Trophoblast cell (in vitro differentiated cells and primary cell): ENCODE measurements around the gene UNK.

Experiments used
- DNase-seq, 2 donors: peaks; one replicate each; pipeline ENCODE4 v3.0.0-alpha.2; 2016
- H2AFZ ChIP-seq: 2 replicates; pipeline ENCODE4 v1.6.1; 2013; ENCODE audit warnings: low read length, moderate library complexity, mild to moderate bottlenecking; ENCODE audit not compliant: insufficient read depth, poor library complexity
- H2AK5ac ChIP-seq: 2 replicates; pipeline ENCODE4 v1.6.1; 2013; ENCODE audit warnings: mild to moderate bottlenecking, low read length
- H2BK120ac ChIP-seq: 2 replicates; pipeline ENCODE4 v1.6.1; 2013; ENCODE audit warnings: low read length, mild to moderate bottlenecking, moderate library complexity; ENCODE audit not compliant: insufficient read depth, poor library complexity
- H2BK12ac ChIP-seq: 2 replicates; pipeline ENCODE4 v1.6.1; 2013; ENCODE audit warnings: mild to moderate bottlenecking, low read length, moderate library complexity
- H2BK5ac ChIP-seq: 2 replicates; pipeline ENCODE4 v1.6.1; 2013; ENCODE audit warnings: low read length, low read depth, moderate library complexity, mild to moderate bottlenecking; ENCODE audit not compliant: poor library complexity
- H3K14ac ChIP-seq: 2 replicates; pipeline ENCODE4 v1.6.1; 2013; ENCODE audit warnings: mild to moderate bottlenecking, low read length
- H3K18ac ChIP-seq: 2 replicates; pipeline ENCODE4 v1.6.1; 2013; ENCODE audit warnings: mild to moderate bottlenecking, low read length
- H3K23ac ChIP-seq: 2 replicates; pipeline ENCODE4 v1.6.1; 2013; ENCODE audit warnings: low read length
- H3K27ac ChIP-seq: 2 replicates; pipeline ENCODE4 v1.5.1; 2013; ENCODE audit warnings: low read depth, mild to moderate bottlenecking, inconsistent platforms, low read length, moderate library complexity
- H3K27me3 ChIP-seq: 2 replicates; pipeline ENCODE4 v1.6.1; 2013; ENCODE audit warnings: inconsistent platforms, mild to moderate bottlenecking, low read length, moderate library complexity; ENCODE audit not compliant: insufficient read depth
- H3K36me3 ChIP-seq, 2 experiments: 1 replicate in 1 of 2; 2 replicates in 1 of 2; pipeline ENCODE4 v1.6.1; 2013; ENCODE audit warnings: low read length in 2 of 2, mild to moderate bottlenecking in 2 of 2, moderate library complexity in 1 of 2; ENCODE audit not compliant: insufficient read depth in 2 of 2, control insufficient read depth in 1 of 2
- H3K4ac ChIP-seq: 2 replicates; pipeline ENCODE4 v1.6.1; 2013; ENCODE audit warnings: low read depth, mild to moderate bottlenecking, low read length, moderate library complexity
- H3K4me1 ChIP-seq, 2 experiments: 1 replicate in 1 of 2; 2 replicates in 1 of 2; pipeline ENCODE4 v1.6.1; 2013; ENCODE audit warnings: low read length in 2 of 2, mild to moderate bottlenecking in 2 of 2, moderate library complexity in 1 of 2; ENCODE audit not compliant: insufficient read depth in 2 of 2, control insufficient read depth in 1 of 2
- H3K4me2 ChIP-seq: 2 replicates; pipeline ENCODE4 v1.6.1; 2013; ENCODE audit warnings: inconsistent platforms, mild to moderate bottlenecking, low read length, moderate library complexity
- H3K4me3 ChIP-seq: 2 replicates; pipeline ENCODE4 v1.5.1; 2013; ENCODE audit warnings: mild to moderate bottlenecking, low read depth, low read length, inconsistent platforms
- H3K79me1 ChIP-seq: one replicate; pipeline ENCODE4 v1.6.1; 2013; ENCODE audit warnings: low read length
- H3K79me2 ChIP-seq: 2 replicates; pipeline ENCODE4 v1.6.1; 2013; ENCODE audit warnings: low read length, mild to moderate bottlenecking; ENCODE audit not compliant: control insufficient read depth, insufficient read depth, poor library complexity
- H3K9ac ChIP-seq: 2 replicates; pipeline ENCODE4 v1.6.1; 2013; ENCODE audit warnings: mild to moderate bottlenecking, low read length
- H3K9me3 ChIP-seq: 2 replicates; pipeline ENCODE4 v1.6.1; 2013; ENCODE audit warnings: low read depth, mild to moderate bottlenecking, control low read depth, inconsistent platforms, low read length; ENCODE audit not compliant: insufficient read depth
- H4K12ac ChIP-seq: 2 replicates; pipeline ENCODE4 v1.6.1; 2013; ENCODE audit warnings: low read depth, mild to moderate bottlenecking, low read length, moderate library complexity
- H4K8ac ChIP-seq: 2 replicates; pipeline ENCODE4 v1.6.1; 2013; ENCODE audit warnings: low read depth, mild to moderate bottlenecking, low read length, moderate library complexity
- H4K91ac ChIP-seq: one replicate; pipeline ENCODE4 v1.6.1; 2013; ENCODE audit warnings: low read depth, mild to moderate bottlenecking, low read length, moderate library complexity
- WGBS: extraction: QIAGEN DNeasy Blood & Tissue Kit; methylation state at CpG from one replicate; pipeline ENCODE4 v1.1.7; 2013; ENCODE audit warnings: missing lambda C conversion rate; ENCODE audit not compliant: insufficient read length, insufficient coverage; ENCODE audit errors: extremely low coverage; 5-methylcytosine and 5-hydroxymethylcytosine counted together

The UNK gene

DNA sequence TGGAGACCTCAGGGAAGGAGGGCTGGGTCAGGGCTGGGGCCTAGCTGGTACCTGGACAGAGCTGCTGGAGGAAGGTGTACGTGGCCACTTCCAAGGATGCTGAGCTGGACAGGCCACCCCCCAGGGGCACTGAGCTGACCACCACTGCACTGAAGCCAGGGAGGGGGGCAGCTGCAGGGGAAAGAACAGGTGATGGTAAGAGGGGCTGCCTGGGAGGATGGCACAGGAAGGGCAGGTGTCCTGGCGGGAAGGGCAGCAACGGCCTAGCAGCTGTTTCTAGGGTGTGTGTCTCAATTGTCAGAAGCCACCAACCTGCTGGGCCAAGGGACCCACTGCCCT lies 21.4 kb upstream of the UNK start:
- no peak overlapping the region for H2BK12ac ChIP-seq
- H3K18ac ChIP-seq = no peak overlapping the region
- no peak overlapping the region for H3K14ac ChIP-seq
- H3K23ac ChIP-seq = no peak overlapping the region
- no peak overlapping the region for H4K12ac ChIP-seq
- no peak overlapping the region for H2BK5ac ChIP-seq
- H2AFZ ChIP-seq = no peak overlapping the region
- H3K27ac ChIP-seq = no peak overlapping the region
- no peaks in the 10 kb centered on the region for H3K27me3 ChIP-seq
- H3K79me2 ChIP-seq = peaks cover 3% of the 10 kb centered on the region
- H2BK120ac ChIP-seq = no peak overlapping the region
- no peak overlapping the region for H3K9ac ChIP-seq
- peaks cover 6 to 10% of the 10 kb centered on the region in 2 experiments for H3K4me1 ChIP-seq
- H3K79me1 ChIP-seq = peaks cover 4% of the 10 kb centered on the region
- H3K4me2 ChIP-seq = no peak overlapping the region
- no peaks in the 10 kb centered on the region for H3K36me3 ChIP-seq
- no peak overlapping the region for H4K8ac ChIP-seq
- no peak overlapping the region for H3K4ac ChIP-seq
- DNase-seq = no peak
- H4K91ac ChIP-seq = no peak overlapping the region
- no peaks in the 10 kb centered on the region for H3K9me3 ChIP-seq
- no peak overlapping the region for H2AK5ac ChIP-seq
- no peak overlapping the region for H3K4me3 ChIP-seq
- no CpG with 5 or more reads among the region's 3 CpGs for WGBS

DNA sequence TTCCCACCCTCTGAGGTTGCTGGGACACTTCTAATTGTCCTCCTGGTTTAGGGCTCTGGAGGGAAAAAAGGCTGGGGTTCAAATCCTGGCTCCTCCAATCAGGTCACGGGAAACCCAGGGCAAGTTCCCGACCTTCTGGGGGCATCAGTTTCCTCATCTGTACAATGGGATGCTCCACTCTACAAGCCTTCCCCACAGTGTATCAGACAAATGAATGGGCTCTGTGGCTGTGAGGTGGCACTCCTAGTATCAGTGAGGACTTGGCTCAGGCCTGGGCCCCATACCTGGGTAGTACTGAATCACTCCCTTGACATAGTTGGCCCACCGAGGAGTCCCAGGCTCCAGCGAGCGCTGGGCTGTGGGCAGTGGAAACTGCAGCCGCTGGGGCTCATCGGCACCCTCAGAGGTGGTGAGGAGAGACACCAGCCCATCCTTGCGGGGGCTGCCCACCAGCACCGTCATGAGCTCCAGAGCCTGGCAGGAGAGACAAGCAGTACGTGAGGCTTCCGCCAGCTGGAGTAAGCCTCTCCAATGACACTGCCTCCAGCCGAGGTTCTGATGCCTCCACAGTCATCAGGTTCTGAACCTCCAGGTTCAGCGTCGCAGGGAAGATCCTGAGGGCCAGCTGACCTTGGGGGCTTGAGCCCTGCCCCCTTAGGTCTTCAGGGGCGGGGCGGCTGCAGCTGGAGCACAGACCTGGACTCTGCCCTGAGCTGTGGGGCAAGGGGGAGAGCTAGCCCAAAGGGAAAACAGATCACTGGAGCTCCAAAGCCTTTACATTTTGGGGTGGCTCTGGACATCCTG lies 20.8 kb upstream of the UNK start:
- Histone ChIP-seq H4K91ac (peak overlapping the region; percentile 5), H3K4me2 (peak overlapping the region; percentile 73), H3K4ac (no peak overlapping the region), H4K12ac (peak overlapping the region; percentile 6), H3K36me3 (no peaks in the 10 kb centered on the region), H3K4me1 (peaks cover 6 to 10% of the 10 kb centered on the region in 2 experiments), H2AFZ (no peak overlapping the region), H3K27ac (no peak overlapping the region), H2BK120ac (no peak overlapping the region), H2BK12ac (no peak overlapping the region), H3K9ac (peak overlapping the region; percentile 6), H3K9me3 (no peaks in the 10 kb centered on the region), H3K18ac (no peak overlapping the region), H3K79me2 (peaks cover 3% of the 10 kb centered on the region), H2AK5ac (no peak overlapping the region), H3K79me1 (peaks cover 4% of the 10 kb centered on the region), H4K8ac (peak overlapping the region; percentile 15), H3K23ac (no peak overlapping the region), H2BK5ac (no peak overlapping the region), H3K14ac (peak overlapping the region; percentile 7), H3K27me3 (no peaks in the 10 kb centered on the region), H3K4me3 (peak overlapping the region; percentile 65)
- no CpG with 5 or more reads among the region's 16 CpGs for WGBS
- DNase-seq = no peak

DNA sequence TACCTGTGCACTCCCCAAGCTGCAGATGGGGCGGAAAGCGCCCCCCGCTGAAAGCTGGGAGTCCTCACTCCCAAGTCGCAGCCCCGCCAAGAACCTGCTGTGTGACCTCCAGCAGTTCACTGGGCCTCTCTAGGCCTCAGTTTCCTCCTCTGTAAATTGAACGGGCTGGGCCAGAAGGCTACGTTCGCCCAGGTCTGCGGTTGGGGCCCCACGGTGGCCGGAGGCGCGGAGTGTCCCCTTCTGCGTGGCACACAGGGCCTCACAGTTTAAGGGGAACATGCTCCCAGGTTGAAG lies 20.2 kb upstream of the UNK start:
- H2BK120ac ChIP-seq = no peak overlapping the region
- no peak overlapping the region for H3K18ac ChIP-seq
- peaks cover 3% of the 10 kb centered on the region for H3K79me2 ChIP-seq
- peak overlapping the region; percentile 7 for H3K14ac ChIP-seq
- H3K27me3 ChIP-seq = no peaks in the 10 kb centered on the region
- WGBS = no CpG with 5 or more reads among the region's 14 CpGs
- H3K4me2 ChIP-seq = peak overlapping the region; percentile 73
- peak overlapping the region; percentile 6 for H4K12ac ChIP-seq
- no peak overlapping the region for H2AK5ac ChIP-seq
- H2AFZ ChIP-seq = peak overlapping the region; percentile 90
- H2BK12ac ChIP-seq = no peak overlapping the region
- no peaks in the 10 kb centered on the region for H3K36me3 ChIP-seq
- no peaks in the 10 kb centered on the region for H3K9me3 ChIP-seq
- DNase-seq = no peak
- peak overlapping the region; percentile 5 for H4K91ac ChIP-seq
- H2BK5ac ChIP-seq = no peak overlapping the region
- no peak overlapping the region for H3K23ac ChIP-seq
- H3K27ac ChIP-seq = no peak overlapping the region
- H3K4me1 ChIP-seq = peaks cover 6 to 10% of the 10 kb centered on the region in 2 experiments
- peaks cover 4% of the 10 kb centered on the region for H3K79me1 ChIP-seq
- peak overlapping the region; percentile 89 for H4K8ac ChIP-seq
- H3K9ac ChIP-seq = peak overlapping the region; percentile 6
- H3K4me3 ChIP-seq = peak overlapping the region; percentile 65
- no peak overlapping the region for H3K4ac ChIP-seq

DNA sequence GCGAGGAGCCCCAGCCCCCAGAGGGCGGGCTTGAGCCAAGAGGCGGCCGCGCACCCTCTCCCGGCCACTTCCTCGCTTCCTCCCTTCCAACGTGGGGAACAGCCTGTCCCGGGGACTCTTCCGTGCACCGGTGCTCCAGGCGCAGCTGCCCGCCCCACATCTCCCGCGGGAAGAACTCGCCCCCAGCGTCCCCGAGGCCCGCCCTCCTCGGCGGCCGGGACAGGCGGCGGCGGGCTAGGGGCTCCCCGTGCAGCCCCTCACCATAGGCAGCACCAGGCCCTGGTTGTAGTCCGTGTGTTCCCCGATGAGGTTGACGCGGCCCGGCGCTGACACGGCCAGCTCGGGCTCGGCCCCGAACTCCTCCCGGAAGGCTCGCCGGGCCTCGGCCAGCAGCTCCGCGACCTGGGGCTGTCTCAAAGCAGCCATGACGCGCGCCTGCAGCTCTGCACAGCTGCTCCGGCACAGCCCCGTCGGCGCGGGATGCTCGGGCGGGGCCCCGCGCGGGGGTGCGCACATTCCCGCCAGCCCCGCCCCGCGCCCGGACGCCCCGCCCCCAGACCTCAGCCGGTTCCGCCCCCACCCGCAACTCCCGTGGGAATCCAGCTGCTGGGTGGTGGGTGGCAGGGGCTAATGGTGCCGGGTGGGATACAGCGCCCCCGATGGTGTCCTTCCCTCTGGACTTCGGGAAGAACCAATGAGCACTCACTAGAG lies 19.7 kb upstream of the UNK start, which contains the start of gene GALK1:
TSS of gene GALK1 (minus strand) at position 482 of the 711 bp plus-strand sequence. CDS start at position 426, 56 bp downstream.
- no peak within 1 kb of the TSS for H2BK12ac ChIP-seq
- no peak within 1 kb of the TSS for H3K23ac ChIP-seq
- no peaks in the 10 kb centered on the region for H3K27me3 ChIP-seq
- H2AK5ac ChIP-seq = peak within 1 kb of the TSS; percentile 32
- peak within 1 kb of the TSS; percentile 47 for H3K14ac ChIP-seq
- H2BK120ac ChIP-seq = peak within 1 kb of the TSS; percentile 26
- H3K9me3 ChIP-seq = no peaks in the 10 kb centered on the region
- peak within 1 kb of the TSS; percentile 66 for H4K12ac ChIP-seq
- peaks cover 3% of the 10 kb centered on the region for H3K79me2 ChIP-seq
- peak within 1 kb of the TSS; percentile 76 for H3K18ac ChIP-seq
- peak within 1 kb of the TSS; percentile 10 for H2BK5ac ChIP-seq
- H3K4ac ChIP-seq = peak within 1 kb of the TSS; percentile 54
- DNase-seq = peak; percentile 66 to 74
- H4K91ac ChIP-seq = peak within 1 kb of the TSS; percentile 5
- H3K27ac ChIP-seq = no peak within 1 kb of the TSS
- H3K4me2 ChIP-seq = peak within 1 kb of the TSS; percentile 73
- peak within 1 kb of the TSS; percentile 6 for H3K9ac ChIP-seq
- peak within 1 kb of the TSS; percentile 65 for H3K4me3 ChIP-seq
- H3K4me1 ChIP-seq = peaks cover 6 to 10% of the 10 kb centered on the region in 2 experiments
- no peaks in the 10 kb centered on the region for H3K36me3 ChIP-seq
- peak within 1 kb of the TSS; percentile 89 for H4K8ac ChIP-seq
- WGBS = no CpG with 5 or more reads among the region's 71 CpGs
- peak within 1 kb of the TSS; percentile 90 for H2AFZ ChIP-seq
- peaks cover 4% of the 10 kb centered on the region for H3K79me1 ChIP-seq
